GM12892 (cell line): Measurements from ENCODE around the gene VIL1.

ENCODE experiments used
- POLR2A ChIP-seq: IDR thresholded peaks from 2 replicates; pipeline ENCODE4 v1.6.1; 2011; ENCODE audit warnings: low read depth, low read length, control low read depth
- POLR2AphosphoS5 ChIP-seq: IDR thresholded peaks from 2 replicates; pipeline ENCODE4 v1.6.1; 2011; ENCODE audit warnings: low read depth, low read length, control low read depth
- TAF1 ChIP-seq: IDR thresholded peaks from 2 replicates; pipeline ENCODE4 v1.6.1; 2011; ENCODE audit warnings: low read depth, mild to moderate bottlenecking, control low read depth, low read length, borderline replicate concordance

DNA sequence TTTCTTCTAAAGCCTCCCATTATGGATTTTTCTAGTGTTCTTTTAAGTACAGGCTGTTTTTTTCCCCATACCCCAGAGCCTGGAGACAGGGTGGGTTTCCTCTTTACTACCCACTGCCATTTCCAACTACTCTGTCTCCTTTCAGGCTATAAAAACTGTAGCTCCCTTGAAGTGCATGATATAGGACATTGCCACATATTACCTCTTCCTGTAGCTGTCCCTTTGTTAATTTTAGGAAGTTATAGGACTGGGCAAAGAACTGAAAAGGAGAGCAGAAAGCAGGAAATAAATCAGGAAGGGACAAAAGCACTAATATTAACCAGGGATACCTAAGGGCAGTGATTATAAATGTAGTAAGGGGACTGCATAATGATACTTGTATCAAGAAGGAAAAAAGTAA lies 54.1 kb downstream of the VIL1 start:
- TF ChIP-seq POLR2A (no peak), POLR2AphosphoS5 (no peak), TAF1 (no peak)
